Liver (tissue), 3 donors: ENCODE measurements around the gene SFMBT2.

Source experiments
- CTCF ChIP-seq: fragments of 150-350 bp; IDR thresholded peaks from 2 replicates; pipeline ENCODE4 v1.5.1; 2017; ENCODE audit warnings: improper control_type of control experiment, low read depth, low read length; ENCODE audit not compliant: missing input control
- EGR1 ChIP-seq, 2 donors: IDR thresholded peaks; 2 replicates each; pipeline ENCODE4 v1.6.1; 2016 to 2018; ENCODE audit warnings: antibody characterized with exemption in 2 of 2, low read depth in 2 of 2
- MAX ChIP-seq: IDR thresholded peaks from 2 replicates; pipeline ENCODE4 v1.6.1; 2016; ENCODE audit warnings: antibody characterized with exemption
- RAD21 ChIP-seq, 2 donors: IDR thresholded peaks; 2 replicates each; pipeline ENCODE4 v1.6.1; 2016; ENCODE audit warnings: antibody characterized with exemption in 2 of 2, mild to moderate bottlenecking in 2 of 2
- REST ChIP-seq: IDR thresholded peaks from 2 replicates; pipeline ENCODE4 v1.6.1; 2016; ENCODE audit warnings: antibody characterized with exemption, mild to moderate bottlenecking
- donor health status: healthy.
- donor health status: healthy.

GRCh38 chr10:7243139-7243538 is 167.7 kb downstream of the SFMBT2 start:
- TF ChIP-seq CTCF (no peak), RAD21 (IDR thresholded peaks at IDR 0.05) (no peak), MAX (no peak), REST (no peak), EGR1 (IDR thresholded peaks at IDR 0.05; ENCODE audit: low read depth in 2 of 2) (no peak)
